Upper lobe of left lung (tissue), 6 donors: ENCODE data around the gene OR5L1. TPM values are rescaled to one million over a fixed set of nuclear protein-coding genes. Genes with fewer than 3 reads are reported as not detected.

Source experiments
- ATAC-seq, 2 donors: fragments of 200-7000 bp; cut with Tn5 transposase; one replicate each; pipeline ENCODE4 v1.9.1; 2022; ENCODE audit warnings: mild to moderate bottlenecking in 2 of 2, moderate library complexity in 2 of 2; ENCODE audit not compliant: low FRiP score in 2 of 2
- DNase-seq, 2 donors: peaks; one replicate each; pipeline ENCODE4 v3.0.0-alpha.2; 2019 to 2020
- H3K27ac ChIP-seq, 4 donors: fragments of 200-600 bp; sonication (generic); one replicate each; pipeline ENCODE4 v1.5.1; 2016 to 2019
- H3K27me3 ChIP-seq, 4 donors: fragments of 200-600 bp; sonication (generic); one replicate each; pipeline ENCODE4 v1.5.1; 2017 to 2019
- H3K36me3 ChIP-seq, 4 donors: fragments of 200-600 bp; sonication (generic); one replicate each; pipeline ENCODE4 v1.5.1; 2016 to 2019
- H3K4me1 ChIP-seq, 4 donors: fragments of 200-600 bp; sonication (generic); one replicate each; pipeline ENCODE4 v1.5.1; 2018 to 2019
- H3K4me3 ChIP-seq, 4 donors: fragments of 200-600 bp; sonication (generic); one replicate each; pipeline ENCODE4 v1.5.1; 2017 to 2019; ENCODE audit warnings: mild to moderate bottlenecking in 2 of 4, moderate library complexity in 1 of 4
- H3K9me3 ChIP-seq, 4 donors: fragments of 200-600 bp; sonication (generic); one replicate each; pipeline ENCODE4 v1.5.1; 2018 to 2019
- CTCF ChIP-seq, 6 experiments: fragments of 450-650 bp in 4 of 6; fragments of 200-600 bp in 2 of 6; sonication (generic) in 2 of 6; IDR thresholded peaks; one replicate each; pipeline ENCODE4 v1.5.1; 2016 to 2019; ENCODE audit warnings: antibody characterized with exemption in 6 of 6
- EP300 ChIP-seq, 4 donors: sonication (generic); formaldehyde crosslinking; IDR thresholded peaks; one replicate each; pipeline ENCODE4 v1.5.1; 2017; ENCODE audit warnings: antibody characterized with exemption in 4 of 4, control low read depth in 2 of 4
- POLR2A ChIP-seq, 4 donors: fragments of 450-650 bp; IDR thresholded peaks; one replicate each; pipeline ENCODE4 v1.5.1; 2016 to 2017; ENCODE audit warnings: antibody characterized with exemption in 4 of 4, mild to moderate bottlenecking in 2 of 4
- POLR2AphosphoS5 ChIP-seq, 2 donors: sonication (generic); formaldehyde crosslinking; IDR thresholded peaks; one replicate each; pipeline ENCODE4 v1.5.1; 2017; ENCODE audit warnings: antibody characterized with exemption in 2 of 2
- WGBS, 2 donors: methylation state at CpG; one replicate each; pipeline ENCODE4 v1.1.5; 2017 to 2018; 5-methylcytosine and 5-hydroxymethylcytosine counted together
- total RNA-seq, 6 donors: library from RNA; depleted of rRNA in 4 of 6; stranded (reverse); fragments of >200 nt in 4 of 6; gene quantifications; one replicate each; pipeline versions ENCODE4 v1.1.0 to v1.2.1, GENCODE V29; 2016 to 2021
- donor health status: DM: no; HTN: no; CAD: no; lungs with moderate emphysema.
- donor health status: DM: no; HTN: yes; CAD: no; lungs with severe emphysema.

OR5L1 gene
- total RNA-seq, 6 donors from 2014 or later = not detected

- H3K9me3 ChIP-seq = no peaks in the 10 kb centered on the region
- H3K36me3 ChIP-seq = no peaks in the 10 kb centered on the region
- no peak overlapping the region for H3K4me3 ChIP-seq
- DNase-seq = no peak
- no peaks in the 10 kb centered on the region for H3K27me3 ChIP-seq
- H3K27ac ChIP-seq = no peak overlapping the region
- H3K4me1 ChIP-seq = no peaks in the 10 kb centered on the region
- TF ChIP-seq POLR2A (IDR thresholded peaks at IDR 0.05) = no peak
- TF ChIP-seq CTCF (IDR thresholded peaks at IDR 0.05) = no peak
- no peak for TF ChIP-seq EP300 (IDR thresholded peaks at IDR 0.05)
- TF ChIP-seq POLR2AphosphoS5 (IDR thresholded peaks at IDR 0.05) = no peak
- no peak for ATAC-seq
These were observed 37.9 kb downstream of the OR5L1 start for GRCh38 chr11:55849037-55849436.

DNA sequence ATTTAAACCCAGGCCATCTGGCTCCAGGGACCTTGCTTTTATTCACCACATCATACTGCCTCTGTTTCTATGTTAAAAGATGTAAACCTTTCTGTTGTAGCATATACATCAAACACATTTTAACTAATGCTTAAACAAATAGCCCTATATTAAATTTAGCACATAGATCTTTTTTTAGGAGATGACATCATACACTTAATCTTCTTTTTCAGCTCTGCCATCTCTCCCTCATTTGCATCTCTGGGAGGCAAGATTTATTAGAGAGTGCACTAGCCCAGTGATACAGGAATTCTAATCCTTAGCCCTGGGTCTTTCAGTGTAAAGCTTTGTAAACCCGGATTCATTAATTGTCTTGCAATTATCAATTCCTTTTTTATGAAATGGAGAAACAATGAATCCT, 41.0 kb downstream of the OR5L1 start:
- 93 to 97% methylated on average over 1 of the region's 1 CpG for WGBS, 2 donors
- Histone ChIP-seq H3K4me1 (no peaks in the 10 kb centered on the region), H3K36me3 (no peaks in the 10 kb centered on the region), H3K27ac (no peak overlapping the region), H3K9me3 (no peaks in the 10 kb centered on the region), H3K4me3 (no peak overlapping the region), H3K27me3 (no peaks in the 10 kb centered on the region)
- DNase-seq (no peak), ATAC-seq (no peak)
- TF ChIP-seq CTCF (IDR thresholded peaks at IDR 0.05) = no peak
- no peak for TF ChIP-seq POLR2A (IDR thresholded peaks at IDR 0.05)
- TF ChIP-seq POLR2AphosphoS5 (IDR thresholded peaks at IDR 0.05) = no peak
- no peak for TF ChIP-seq EP300 (IDR thresholded peaks at IDR 0.05)

DNA sequence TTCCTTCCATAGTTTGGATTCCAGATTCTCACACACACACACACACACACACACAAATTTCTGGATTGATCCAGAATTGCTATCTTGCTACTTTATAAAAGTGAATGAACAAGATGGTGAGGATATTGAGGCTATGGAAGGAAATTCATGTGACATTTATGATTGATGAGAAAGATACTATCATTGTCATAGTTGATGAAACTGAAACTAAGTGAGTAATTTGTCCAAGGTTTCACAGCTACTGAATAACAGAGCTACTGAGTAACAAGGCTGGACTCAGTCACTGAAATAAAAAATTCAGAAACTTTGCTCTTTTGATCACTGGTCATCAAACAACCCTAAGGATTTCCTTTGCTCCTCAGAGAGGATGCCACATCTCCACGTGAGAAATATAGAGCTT, 43.5 kb downstream of the OR5L1 start:
- Histone ChIP-seq H3K27ac (no peak overlapping the region), H3K4me3 (no peak overlapping the region), H3K27me3 (no peaks in the 10 kb centered on the region), H3K4me1 (no peaks in the 10 kb centered on the region), H3K9me3 (no peaks in the 10 kb centered on the region), H3K36me3 (no peaks in the 10 kb centered on the region)
- no peak for TF ChIP-seq EP300 (IDR thresholded peaks at IDR 0.05)
- no peak for TF ChIP-seq CTCF (IDR thresholded peaks at IDR 0.05)
- TF ChIP-seq POLR2A (IDR thresholded peaks at IDR 0.05) = no peak
- TF ChIP-seq POLR2AphosphoS5 (IDR thresholded peaks at IDR 0.05) = no peak
- WGBS, 2 donors = 4 to 11% methylated on average over 1 of the region's 1 CpG
- no peak for DNase-seq
- no peak for ATAC-seq

Other genes starting within 250 kb of the OR5L1 start
- gene OR4C16, start 239.2 kb upstream of the OR5L1 start, total RNA-seq = not detected
- gene OR4C11, start 203.7 kb upstream of the OR5L1 start, total RNA-seq = not detected
- gene OR4P4, start 176.3 kb upstream of the OR5L1 start, total RNA-seq = not detected
- gene OR4S2, start 163.0 kb upstream of the OR5L1 start, total RNA-seq = not detected
- gene OR4C6, start 149.2 kb upstream of the OR5L1 start, total RNA-seq = not detected
- not detected for gene OR5D13, start 37.9 kb upstream of the OR5L1 start, total RNA-seq
- gene OR5D14, start 15.8 kb upstream of the OR5L1 start, total RNA-seq = not detected
- gene OR5D18, start 8.3 kb downstream of the OR5L1 start, total RNA-seq = not detected
- gene OR5L2, start 15.9 kb downstream of the OR5L1 start, total RNA-seq = not detected
- not detected for gene OR5D16, start 27.4 kb downstream of the OR5L1 start, total RNA-seq
- not detected for gene TRIM51, start 71.9 kb downstream of the OR5L1 start, total RNA-seq
- gene OR5W2, start 103.2 kb downstream of the OR5L1 start, total RNA-seq = not detected
- gene OR5I1, start 125.0 kb downstream of the OR5L1 start, total RNA-seq = not detected
- gene OR10AG1, start 158.6 kb downstream of the OR5L1 start, total RNA-seq = not detected
- not detected for gene OR5F1, start 183.3 kb downstream of the OR5L1 start, total RNA-seq
- gene OR5AS1, start 216.3 kb downstream of the OR5L1 start, total RNA-seq = not detected